Measurements from ENCODE around the gene RASL10B. TPM values are rescaled to one million over a fixed set of nuclear protein-coding genes. Genes with fewer than 3 reads are reported as not detected.
A peak's percentile ranks its signal among the peaks of the same experiment; 100 is the strongest.

Gene RASL10B
- total and polyA plus RNA-seq, 2 donors (not counting 1 experiment from before 2014, with no cell fraction given): 0.78 to 1.5 TPM

- Histone ChIP-seq H4K20me1 (ENCODE audit: control insufficient read depth, extremely low read depth, insufficient read depth, low read length) (no peaks in the 10 kb centered on the region), H3K4me1 (ENCODE audit: control insufficient read depth, extremely low read depth, insufficient read depth, low read length) (no peaks in the 10 kb centered on the region), H3K36me3 (ENCODE audit: control insufficient read depth, insufficient read depth, low read length) (no peaks in the 10 kb centered on the region), H3K4me3 (replicated peaks in 1 of 4; ENCODE audit: control extremely low read depth in 1 of 4, insufficient read depth in 1 of 4, low read depth in 3 of 4, low read length in 4 of 4) (no peak overlapping the region), H3K9me3 (ENCODE audit: control insufficient read depth, insufficient read depth, low read depth, low read length) (no peaks in the 10 kb centered on the region), H3K27me3 (ENCODE audit: control insufficient read depth, insufficient read depth, low read length) (peaks cover 36% of the 10 kb centered on the region), H3K9ac (ENCODE audit: insufficient read depth, low read length) (no peak overlapping the region), H3K4me2 (ENCODE audit: extremely low read depth, insufficient read depth, low read length) (no peak overlapping the region), H3K27ac (ENCODE audit: insufficient read depth, low read length) (no peak overlapping the region), H3K79me2 (ENCODE audit: control insufficient read depth, insufficient read depth, low read length) (no peaks in the 10 kb centered on the region), H2AFZ (ENCODE audit: low read length) (no peak overlapping the region)
- no peak for TF ChIP-seq CTCF (conservative IDR thresholded peaks at IDR 0.05 in 1 of 2, IDR thresholded peaks at IDR 0.05 in 1 of 2; ENCODE audit: low read depth in 1 of 2, low read length in 2 of 2)
- TF ChIP-seq EZH2 (IDR thresholded peaks at IDR 0.05; ENCODE audit: low read length, missing control alignments): no peak
- DNase-seq (ENCODE audit: low read depth in 2 of 2): no peak
Observed at GRCh38 chr17:35742896-35743477, 11.5 kb downstream of the RASL10B start.

- Histone ChIP-seq H3K27ac (ENCODE audit: insufficient read depth, low read length) (no peak overlapping the region), H3K79me2 (ENCODE audit: control insufficient read depth, insufficient read depth, low read length) (no peaks in the 10 kb centered on the region), H3K9me3 (ENCODE audit: control insufficient read depth, insufficient read depth, low read depth, low read length) (no peaks in the 10 kb centered on the region), H3K9ac (ENCODE audit: insufficient read depth, low read length) (no peak overlapping the region), H2AFZ (ENCODE audit: low read length) (no peak overlapping the region), H3K4me2 (ENCODE audit: extremely low read depth, insufficient read depth, low read length) (no peak overlapping the region), H3K4me1 (ENCODE audit: control insufficient read depth, extremely low read depth, insufficient read depth, low read length) (no peaks in the 10 kb centered on the region), H4K20me1 (ENCODE audit: control insufficient read depth, extremely low read depth, insufficient read depth, low read length) (no peaks in the 10 kb centered on the region), H3K27me3 (ENCODE audit: control insufficient read depth, insufficient read depth, low read length) (peaks cover 37% of the 10 kb centered on the region), H3K36me3 (ENCODE audit: control insufficient read depth, insufficient read depth, low read length) (no peaks in the 10 kb centered on the region), H3K4me3 (replicated peaks in 1 of 4; ENCODE audit: control extremely low read depth in 1 of 4, insufficient read depth in 1 of 4, low read depth in 3 of 4, low read length in 4 of 4) (no peak overlapping the region)
- DNase-seq (ENCODE audit: low read depth in 2 of 2): peak; percentile 45
- TF ChIP-seq CTCF (conservative IDR thresholded peaks at IDR 0.05 in 1 of 2, IDR thresholded peaks at IDR 0.05 in 1 of 2; ENCODE audit: low read depth in 1 of 2, low read length in 2 of 2) (no peak), EZH2 (IDR thresholded peaks at IDR 0.05; ENCODE audit: low read length, missing control alignments) (no peak)
Observed at GRCh38 chr17:35743626-35744328, 12.3 kb downstream of the RASL10B start.

GRCh38 chr17:35744830-35745229 lies 13.4 kb downstream of the RASL10B start:
- Histone ChIP-seq H3K79me2 (ENCODE audit: control insufficient read depth, insufficient read depth, low read length) (no peaks in the 10 kb centered on the region), H3K4me3 (replicated peaks in 1 of 4; ENCODE audit: control extremely low read depth in 1 of 4, insufficient read depth in 1 of 4, low read depth in 3 of 4, low read length in 4 of 4) (no peak overlapping the region), H3K4me1 (ENCODE audit: control insufficient read depth, extremely low read depth, insufficient read depth, low read length) (no peaks in the 10 kb centered on the region), H3K36me3 (ENCODE audit: control insufficient read depth, insufficient read depth, low read length) (no peaks in the 10 kb centered on the region), H3K4me2 (ENCODE audit: extremely low read depth, insufficient read depth, low read length) (no peak overlapping the region), H2AFZ (ENCODE audit: low read length) (no peak overlapping the region), H3K9ac (ENCODE audit: insufficient read depth, low read length) (no peak overlapping the region), H3K27ac (ENCODE audit: insufficient read depth, low read length) (no peak overlapping the region), H3K9me3 (ENCODE audit: control insufficient read depth, insufficient read depth, low read depth, low read length) (no peaks in the 10 kb centered on the region), H3K27me3 (ENCODE audit: control insufficient read depth, insufficient read depth, low read length) (peaks cover 43% of the 10 kb centered on the region), H4K20me1 (ENCODE audit: control insufficient read depth, extremely low read depth, insufficient read depth, low read length) (no peaks in the 10 kb centered on the region)
- DNase-seq (ENCODE audit: low read depth in 2 of 2): no peak
- TF ChIP-seq CTCF (conservative IDR thresholded peaks at IDR 0.05 in 1 of 2, IDR thresholded peaks at IDR 0.05 in 1 of 2; ENCODE audit: low read depth in 1 of 2, low read length in 2 of 2) (no peak), EZH2 (IDR thresholded peaks at IDR 0.05; ENCODE audit: low read length, missing control alignments) (no peak)
